ENCODE measurements around the gene CCND1. TPM values are rescaled to one million over a fixed set of nuclear protein-coding genes. Genes with fewer than 3 reads are reported as not detected.
A peak's percentile ranks its signal among the peaks of the same experiment; 100 is the strongest.

Gene CCND1
- total RNA-seq, 1 donor from 2014 or later, result 136 TPM

- intact Hi-C loops (cut with DNase I), result loop anchor here (5.0 to 10.0 kb wide), 2 partner anchors 155 to 193 kb away; partner anchors contain the start of gene LINC01488
- ATAC-seq (ENCODE audit: poor library complexity) (no peak), DNase-seq (no peak)
These were observed 3.6 kb upstream of the CCND1 start for GRCh38 chr11:69637198-69637940.

GRCh38 chr11:69637941-69638871 is 2.8 kb upstream of the CCND1 start:
- no peak for ATAC-seq (ENCODE audit: poor library complexity)
- DNase-seq, result peak; percentile 71
- intact Hi-C loops (cut with DNase I), result loop anchor here (5.0 to 10.0 kb wide), 2 partner anchors 156 to 193 kb away; partner anchors contain the start of gene LINC01488

GRCh38 chr11:69638941-69639681 is 1.8 kb upstream of the CCND1 start:
- DNase-seq (peak; percentile 94), ATAC-seq (ENCODE audit: poor library complexity) (peak; percentile 53)
- intact Hi-C loops (cut with DNase I), result loop anchor here (5.0 to 10.0 kb wide), 2 partner anchors 157 to 194 kb away; partner anchors contain the start of gene LINC01488

GRCh38 chr11:69639831-69640230 is 1.1 kb upstream of the CCND1 start:
- no peak for ATAC-seq (ENCODE audit: poor library complexity)
- intact Hi-C loops (cut with DNase I), result loop anchor here (5.0 to 10.0 kb wide), 2 partner anchors 158 to 195 kb away; partner anchors contain the start of gene LINC01488
- DNase-seq, result no peak

GRCh38 chr11:69640260-69640994 is 529 bp upstream of the CCND1 start:
- intact Hi-C loops (cut with DNase I), result no loop called here
- ATAC-seq (ENCODE audit: poor library complexity) (no peak), DNase-seq (peak; percentile 66)

- ATAC-seq (ENCODE audit: poor library complexity) (no peak), DNase-seq (no peak)
- intact Hi-C loops (cut with DNase I), result loop anchor here (2.0 kb wide), 1 partner anchor 345 kb away; no protein-coding TSS in a partner anchor
These were observed 959 bp downstream of the CCND1 start for GRCh38 chr11:69641681-69642548.

GRCh38 chr11:69642549-69642912 is 1.6 kb downstream of the CCND1 start:
- intact Hi-C loops (cut with DNase I), result loop anchor here (2.0 kb wide), 1 partner anchor 346 kb away; no protein-coding TSS in a partner anchor
- ATAC-seq (ENCODE audit: poor library complexity) (peak; percentile 16), DNase-seq (peak; percentile 55)

- ATAC-seq (ENCODE audit: poor library complexity), result peak; percentile 76
- intact Hi-C loops (cut with DNase I), result loop anchor here (2.0 kb wide), 1 partner anchor 346 kb away; no protein-coding TSS in a partner anchor
- peak; percentile 88 for DNase-seq
These were observed 2.1 kb downstream of the CCND1 start for GRCh38 chr11:69642913-69643632.

GRCh38 chr11:69643646-69644045 is 2.7 kb downstream of the CCND1 start:
- intact Hi-C loops (cut with DNase I), result loop anchor here (2.0 kb wide), 2 partner anchors 347 to 543 kb away; no protein-coding TSS in a partner anchor
- ATAC-seq (ENCODE audit: poor library complexity) (no peak), DNase-seq (no peak)

GRCh38 chr11:69644071-69644961 is 3.4 kb downstream of the CCND1 start:
- intact Hi-C loops (cut with DNase I), result loop anchor here (2.0 kb wide), 1 partner anchor 544 kb away; no protein-coding TSS in a partner anchor
- ATAC-seq (ENCODE audit: poor library complexity) (peak; percentile 76), DNase-seq (peak; percentile 89)

GRCh38 chr11:69644962-69645675 is 4.2 kb downstream of the CCND1 start:
- intact Hi-C loops (cut with DNase I), result loop anchor here (2.0 kb wide), 1 partner anchor 544 kb away; no protein-coding TSS in a partner anchor
- DNase-seq (no peak), ATAC-seq (ENCODE audit: poor library complexity) (no peak)

- ATAC-seq (ENCODE audit: poor library complexity), result no peak
- intact Hi-C loops (cut with DNase I), result loop anchor here (2.0 kb wide), 1 partner anchor 545 kb away; no protein-coding TSS in a partner anchor
- DNase-seq, result no peak
These were observed 5.0 kb downstream of the CCND1 start for GRCh38 chr11:69645801-69646492.

- no peak for DNase-seq
- ATAC-seq (ENCODE audit: poor library complexity), result no peak
- intact Hi-C loops (cut with DNase I), result no loop called here
These were observed 5.8 kb downstream of the CCND1 start for GRCh38 chr11:69646493-69647389.

Measured in Right ventricle myocardium superior (tissue), 1 donor.